ENCODE results near the gene FAAH. TPM values are rescaled to one million over a fixed set of nuclear protein-coding genes. Genes with fewer than 3 reads are reported as not detected.
"Not testable (repeated sequence)": the region's sequence is repeated elsewhere in the genome, so short reads cannot be mapped to it uniquely, and the experiment has no call there.

FAAH gene
- total RNA-seq, 2 donors from 2014 or later = 14.1 to 21.9 TPM

DNA sequence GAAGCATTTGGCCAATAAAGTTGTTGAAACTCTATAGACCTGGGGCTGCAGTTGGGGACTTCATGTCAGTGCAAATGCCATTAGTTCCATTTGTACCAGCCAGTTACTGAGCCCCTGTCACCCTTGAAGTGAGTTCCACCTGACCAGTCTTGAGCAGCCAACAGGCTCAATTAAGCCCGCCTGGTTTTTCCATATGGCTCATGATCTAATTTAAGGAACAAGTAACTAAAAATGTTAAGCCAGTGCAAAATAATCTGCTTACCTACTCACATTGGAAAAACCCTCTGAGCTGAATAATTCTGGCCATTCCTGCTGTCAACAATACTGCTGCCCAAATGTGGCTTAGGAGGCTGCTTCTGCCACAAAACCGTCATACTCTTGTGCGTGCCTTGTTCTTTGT, 32.0 kb upstream of the FAAH start:
- Histone ChIP-seq H3K27me3 (replicated peaks; ENCODE audit: insufficient read depth) (no peaks in the 10 kb centered on the region), H3K9me3 (no peaks in the 10 kb centered on the region), H3K4me3 (no peak overlapping the region), H3K27ac (no peak overlapping the region), H3K36me3 (peaks cover 46% of the 10 kb centered on the region), H3K4me1 (ENCODE audit: control insufficient read depth in 1 of 2, low read depth in 2 of 2) (no peaks in the 10 kb centered on the region)
- TF ChIP-seq, protein P1, sequence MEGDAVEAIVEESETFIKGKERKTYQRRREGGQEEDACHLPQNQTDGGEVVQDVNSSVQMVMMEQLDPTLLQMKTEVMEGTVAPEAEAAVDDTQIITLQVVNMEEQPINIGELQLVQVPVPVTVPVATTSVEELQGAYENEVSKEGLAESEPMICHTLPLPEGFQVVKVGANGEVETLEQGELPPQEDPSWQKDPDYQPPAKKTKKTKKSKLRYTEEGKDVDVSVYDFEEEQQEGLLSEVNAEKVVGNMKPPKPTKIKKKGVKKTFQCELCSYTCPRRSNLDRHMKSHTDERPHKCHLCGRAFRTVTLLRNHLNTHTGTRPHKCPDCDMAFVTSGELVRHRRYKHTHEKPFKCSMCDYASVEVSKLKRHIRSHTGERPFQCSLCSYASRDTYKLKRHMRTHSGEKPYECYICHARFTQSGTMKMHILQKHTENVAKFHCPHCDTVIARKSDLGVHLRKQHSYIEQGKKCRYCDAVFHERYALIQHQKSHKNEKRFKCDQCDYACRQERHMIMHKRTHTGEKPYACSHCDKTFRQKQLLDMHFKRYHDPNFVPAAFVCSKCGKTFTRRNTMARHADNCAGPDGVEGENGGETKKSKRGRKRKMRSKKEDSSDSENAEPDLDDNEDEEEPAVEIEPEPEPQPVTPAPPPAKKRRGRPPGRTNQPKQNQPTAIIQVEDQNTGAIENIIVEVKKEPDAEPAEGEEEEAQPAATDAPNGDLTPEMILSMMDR (IDR thresholded peaks at IDR 0.05) = no peak
- DNase-seq (ENCODE audit: low spot score) (no peak), ATAC-seq (ENCODE audit: insufficient number of reproducible peaks, low FRiP score, low read depth) (no peak)

DNA sequence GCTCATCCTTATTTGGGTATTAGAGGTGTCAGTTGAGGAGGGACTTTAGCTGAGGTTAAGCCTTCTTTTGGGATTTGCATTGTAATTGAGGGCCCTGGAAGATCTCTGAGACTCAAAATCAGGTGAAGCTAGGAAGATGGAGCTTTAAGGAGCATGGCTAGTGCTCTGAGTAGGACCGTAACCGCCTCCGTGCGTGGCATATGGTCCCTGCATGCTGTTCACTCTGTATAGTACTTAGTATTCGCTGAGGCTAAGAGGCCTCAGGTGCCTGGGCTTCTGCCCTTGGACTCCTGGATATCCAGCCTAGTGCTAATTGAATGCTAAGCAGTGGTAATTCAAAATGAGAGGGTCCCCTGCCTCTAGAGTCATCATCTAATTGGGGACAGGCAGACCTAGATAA, 31.0 kb upstream of the FAAH start:
- no peaks in the 10 kb centered on the region for H3K4me1 ChIP-seq (ENCODE audit: control insufficient read depth in 1 of 2, low read depth in 2 of 2)
- DNase-seq (ENCODE audit: low spot score) (no peak), ATAC-seq (ENCODE audit: insufficient number of reproducible peaks, low FRiP score, low read depth) (no peak)
- H3K27me3 ChIP-seq (replicated peaks; ENCODE audit: insufficient read depth) = no peaks in the 10 kb centered on the region
- H3K36me3 ChIP-seq = peaks cover 46% of the 10 kb centered on the region
- no peak overlapping the region for H3K27ac ChIP-seq
- TF ChIP-seq, protein P1 (IDR thresholded peaks at IDR 0.05) = no peak
- no peaks in the 10 kb centered on the region for H3K9me3 ChIP-seq
- H3K4me3 ChIP-seq = no peak overlapping the region

DNA sequence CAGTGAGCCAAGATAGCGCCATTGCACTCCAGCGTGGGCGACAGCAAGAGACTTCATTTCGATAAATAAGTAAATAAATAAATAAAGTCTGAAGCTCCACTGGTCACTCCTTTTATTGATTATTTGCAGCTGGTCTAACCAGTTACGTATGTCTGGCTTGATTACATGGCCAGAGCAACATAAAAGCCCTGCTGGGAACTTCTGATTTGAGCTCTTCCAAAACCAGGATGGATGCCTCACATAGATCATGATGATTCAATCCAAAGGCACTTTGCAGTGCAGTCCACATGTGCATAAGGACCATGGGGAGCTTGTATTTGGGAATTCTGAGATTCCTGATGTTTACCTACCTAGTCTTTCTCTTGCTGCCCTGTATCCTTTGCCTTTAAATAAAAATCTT, 29.5 kb upstream of the FAAH start:
- H3K4me1 ChIP-seq (ENCODE audit: control insufficient read depth in 1 of 2, low read depth in 2 of 2) = no peaks in the 10 kb centered on the region
- H3K4me3 ChIP-seq = no peak overlapping the region
- H3K27me3 ChIP-seq (replicated peaks; ENCODE audit: insufficient read depth) = no peaks in the 10 kb centered on the region
- no peak for ATAC-seq (ENCODE audit: insufficient number of reproducible peaks, low FRiP score, low read depth)
- no peak overlapping the region for H3K27ac ChIP-seq
- TF ChIP-seq, protein P1 (IDR thresholded peaks at IDR 0.05) = no peak
- no peak for DNase-seq (ENCODE audit: low spot score)
- H3K9me3 ChIP-seq = no peaks in the 10 kb centered on the region
- H3K36me3 ChIP-seq = peaks cover 43% of the 10 kb centered on the region

DNA sequence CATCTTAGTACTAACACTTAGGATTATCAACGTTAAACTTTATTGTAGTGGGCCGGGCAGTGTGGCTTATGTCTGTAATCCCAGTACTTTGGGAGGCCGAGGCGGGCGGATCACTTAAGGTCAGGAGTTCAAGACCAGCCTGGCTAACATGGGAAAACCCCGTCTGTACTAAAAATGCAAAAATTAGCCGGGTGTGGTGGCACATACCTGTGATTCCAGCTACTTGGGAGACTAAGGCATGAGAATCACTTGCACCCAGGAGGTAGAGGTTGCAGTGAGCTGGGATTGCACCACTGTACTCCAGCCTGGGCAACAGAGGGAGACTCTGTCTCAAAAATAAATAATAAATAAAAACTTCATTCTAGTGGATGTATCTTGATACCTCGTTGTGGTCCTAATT, 28.3 kb upstream of the FAAH start:
- H3K4me3 ChIP-seq = not testable (repeated sequence)

DNA sequence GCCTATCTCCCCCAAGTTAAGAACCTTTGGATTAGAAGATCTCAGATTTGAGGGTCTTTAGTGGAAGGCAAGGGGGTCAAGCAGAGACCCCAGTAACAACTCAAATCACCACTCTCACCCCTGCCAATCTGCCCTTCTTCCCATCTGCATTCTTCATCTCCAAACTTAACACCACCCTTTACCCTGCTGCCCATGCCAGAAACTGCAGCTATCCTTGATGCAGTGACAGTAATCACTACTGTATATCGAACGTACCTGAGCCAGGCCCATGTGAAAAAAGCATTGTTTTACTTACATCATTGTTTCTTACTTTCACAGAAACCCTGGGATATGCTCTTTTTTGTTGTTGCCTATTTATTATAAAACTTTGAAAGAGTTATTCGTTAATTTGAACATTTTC, 27.0 kb upstream of the FAAH start:
- H3K36me3 ChIP-seq = peaks cover 25% of the 10 kb centered on the region

More for the DNA sequence above, 28.3 kb upstream of the FAAH start:
- H3K4me1 ChIP-seq (ENCODE audit: control insufficient read depth in 1 of 2, low read depth in 2 of 2); ATAC-seq (ENCODE audit: insufficient number of reproducible peaks, low FRiP score, low read depth); H3K27me3 ChIP-seq (replicated peaks; ENCODE audit: insufficient read depth); DNase-seq (ENCODE audit: low spot score); H3K27ac ChIP-seq; H3K9me3 ChIP-seq: not testable (repeated sequence)
- peaks cover 38% of the 10 kb centered on the region for H3K36me3 ChIP-seq

DNA sequence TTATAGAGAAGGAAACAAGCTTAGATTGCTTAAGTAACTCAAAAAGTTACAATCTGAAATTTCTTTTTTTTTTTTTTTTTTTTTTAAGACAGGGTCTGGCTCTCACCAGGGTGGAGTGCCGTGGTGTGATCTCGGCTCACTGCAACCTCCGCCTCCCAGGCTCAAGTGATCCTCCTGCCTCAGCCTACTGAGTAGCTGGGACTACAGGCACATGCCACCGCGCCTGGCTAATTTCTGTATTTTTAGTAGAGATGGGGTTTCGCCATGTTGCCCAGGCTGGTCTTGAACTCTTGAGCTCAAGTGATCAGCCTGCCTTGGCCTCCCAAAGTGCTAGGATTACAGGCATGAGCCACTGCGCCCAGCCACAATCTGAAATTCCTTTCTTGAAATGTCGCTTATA, 26.4 kb upstream of the FAAH start:
- DNase-seq (ENCODE audit: low spot score); ATAC-seq (ENCODE audit: insufficient number of reproducible peaks, low FRiP score, low read depth); H3K27ac ChIP-seq; H3K4me1 ChIP-seq (ENCODE audit: control insufficient read depth in 1 of 2, low read depth in 2 of 2); H3K27me3 ChIP-seq (replicated peaks; ENCODE audit: insufficient read depth); H3K4me3 ChIP-seq; H3K9me3 ChIP-seq: not testable (repeated sequence)
- peaks cover 19% of the 10 kb centered on the region for H3K36me3 ChIP-seq

More for the DNA sequence above, 27.0 kb upstream of the FAAH start:
- no peak for ATAC-seq (ENCODE audit: insufficient number of reproducible peaks, low FRiP score, low read depth)
- Histone ChIP-seq H3K27me3 (replicated peaks; ENCODE audit: insufficient read depth) (no peaks in the 10 kb centered on the region), H3K9me3 (no peaks in the 10 kb centered on the region), H3K4me1 (ENCODE audit: control insufficient read depth in 1 of 2, low read depth in 2 of 2) (no peaks in the 10 kb centered on the region), H3K4me3 (no peak overlapping the region), H3K27ac (no peak overlapping the region)
- TF ChIP-seq, protein P1 (IDR thresholded peaks at IDR 0.05) = no peak
- no peak for DNase-seq (ENCODE audit: low spot score)

All from thoracic aorta (tissue), 2 donors.